ENCODE measurements around the gene KLHDC8B.

KLHDC8B gene

GRCh38 chr3:49134471-49135265, 36.7 kb upstream of the KLHDC8B start:
- H3K4me3 ChIP-seq (ENCODE audit: low read depth, low read length), result no peak overlapping the region
- DNase-seq (ENCODE audit: low read depth), result no peak
- no peak for TF ChIP-seq CTCF (IDR thresholded peaks at IDR 0.05; ENCODE audit: insufficient read depth, low read depth, low read length, missing control alignments)

- no peak for TF ChIP-seq CTCF (IDR thresholded peaks at IDR 0.05; ENCODE audit: insufficient read depth, low read depth, low read length, missing control alignments)
- H3K4me3 ChIP-seq (ENCODE audit: low read depth, low read length), result no peak overlapping the region
- DNase-seq (ENCODE audit: low read depth), result no peak
Measured at GRCh38 chr3:49135499-49135898, 35.9 kb upstream of the KLHDC8B start.

GRCh38 chr3:49140080-49140479, 31.3 kb upstream of the KLHDC8B start:
- TF ChIP-seq CTCF (IDR thresholded peaks at IDR 0.05; ENCODE audit: insufficient read depth, low read depth, low read length, missing control alignments), result no peak
- H3K4me3 ChIP-seq (ENCODE audit: low read depth, low read length), result no peak overlapping the region
- no peak for DNase-seq (ENCODE audit: low read depth)

GRCh38 chr3:49148159-49148558, 23.2 kb upstream of the KLHDC8B start:
- no peak for DNase-seq (ENCODE audit: low read depth)
- H3K4me3 ChIP-seq (ENCODE audit: low read depth, low read length), result no peak overlapping the region
- no peak for TF ChIP-seq CTCF (IDR thresholded peaks at IDR 0.05; ENCODE audit: insufficient read depth, low read depth, low read length, missing control alignments)

- no peak overlapping the region for H3K4me3 ChIP-seq (ENCODE audit: low read depth, low read length)
- no peak for DNase-seq (ENCODE audit: low read depth)
- no peak for TF ChIP-seq CTCF (IDR thresholded peaks at IDR 0.05; ENCODE audit: insufficient read depth, low read depth, low read length, missing control alignments)
Measured at GRCh38 chr3:49151610-49152009, 19.8 kb upstream of the KLHDC8B start.

- no peak for DNase-seq (ENCODE audit: low read depth)
- TF ChIP-seq CTCF (IDR thresholded peaks at IDR 0.05; ENCODE audit: insufficient read depth, low read depth, low read length, missing control alignments), result no peak
- no peak overlapping the region for H3K4me3 ChIP-seq (ENCODE audit: low read depth, low read length)
Measured at GRCh38 chr3:49153349-49153912, 18.0 kb upstream of the KLHDC8B start.
